Lung (tissue), 12 donors: ENCODE data around the gene C1orf116. TPM values are rescaled to one million over a fixed set of nuclear protein-coding genes. Genes with fewer than 3 reads are reported as not detected.

Source experiments
- ATAC-seq: fragments of 200-7000 bp; cut with Tn5 transposase; one replicate; pipeline ENCODE4 v1.9.1; 2020; ENCODE audit warnings: moderate number of reproducible peaks; ENCODE audit not compliant: insufficient read depth, low FRiP score
- DNase-seq, 3 donors: peaks; one replicate each; pipeline ENCODE4 v3.0.0-alpha.2; 2013 to 2017
- H3K27ac ChIP-seq, 2 donors: one replicate each; pipeline ENCODE4 v1.5.1; 2013; ENCODE audit warnings: mild to moderate bottlenecking in 2 of 2, moderate library complexity in 2 of 2, control low read depth in 1 of 2, inconsistent platforms in 1 of 2, low read depth in 1 of 2, low read length in 1 of 2
- H3K27me3 ChIP-seq, 3 donors: one replicate each; pipeline ENCODE4 v1.5.1; 2013; ENCODE audit warnings: low read length in 2 of 3; ENCODE audit not compliant: control insufficient read depth in 3 of 3, insufficient read depth in 3 of 3
- H3K36me3 ChIP-seq, 4 donors: one replicate each; pipeline ENCODE4 v1.5.1; 2013; ENCODE audit warnings: low read length in 4 of 4, mild to moderate bottlenecking in 1 of 4, moderate library complexity in 1 of 4; ENCODE audit not compliant: control insufficient read depth in 4 of 4, insufficient read depth in 4 of 4
- H3K4me1 ChIP-seq, 5 donors: one replicate each; pipeline ENCODE4 v1.5.1; 2013; ENCODE audit warnings: low read length in 5 of 5, mild to moderate bottlenecking in 2 of 5, moderate library complexity in 1 of 5; ENCODE audit not compliant: control insufficient read depth in 5 of 5, insufficient read depth in 5 of 5
- H3K4me3 ChIP-seq: one replicate; pipeline ENCODE4 v1.5.1; 2013; ENCODE audit warnings: mild to moderate bottlenecking, control low read depth, moderate library complexity
- H3K9ac ChIP-seq, 2 donors: one replicate each; pipeline ENCODE4 v1.5.1; 2013; ENCODE audit warnings: low read length in 2 of 2, control low read depth in 1 of 2; ENCODE audit not compliant: insufficient read depth in 1 of 2
- H3K9me3 ChIP-seq, 4 donors: one replicate each; pipeline ENCODE4 v1.5.1; 2013; ENCODE audit warnings: low read length in 3 of 4, mild to moderate bottlenecking in 1 of 4, moderate library complexity in 1 of 4; ENCODE audit not compliant: control insufficient read depth in 4 of 4, insufficient read depth in 3 of 4
- CTCF ChIP-seq: IDR thresholded peaks from 2 replicates; pipeline ENCODE4 v1.5.1; 2012; ENCODE audit warnings: mild to moderate bottlenecking; ENCODE audit errors: control extremely low read depth, extremely low read depth
- WGBS, 2 donors: extraction: QIAGEN DNeasy Blood & Tissue Kit; methylation state at CpG; one replicate each; pipeline ENCODE4 v1.1.7; 2013; 5-methylcytosine and 5-hydroxymethylcytosine counted together
- polyA plus RNA-seq, 2 donors: library from polyadenylated mRNA; stranded (reverse); fragments of 200-250 nt; gene quantifications; one replicate each; pipeline ENCODE4 v1.2.1, GENCODE V29; 2013
- total RNA-seq, 2 donors: library from RNA; depleted of rRNA in 1 of 2; stranded (reverse); fragments of >200 nt in 1 of 2; gene quantifications; one replicate each; pipeline ENCODE4 v1.2.1, GENCODE V29; 2014 to 2021
- donor health status: control.
- donor health status: control.
- donor health status: Bipolar disorder and iron deficiency.
- donor health status: healthy.
- donor health status: DM: yes; HTN: yes; CAD: no.

C1orf116 gene
- total and polyA plus RNA-seq, 4 donors, result 27.7 to 130 (median 91.6) TPM

GRCh38 chr1:207040181-207040533 lies 7.6 kb upstream of the C1orf116 start:
- Histone ChIP-seq H3K9me3 (no peaks in the 10 kb centered on the region), H3K27me3 (no peaks in the 10 kb centered on the region), H3K4me3 (no peak overlapping the region), H3K9ac (no peak overlapping the region), H3K36me3 (no peaks in the 10 kb centered on the region), H3K27ac (peak overlapping the region in 1 of 2 donors; percentile 53), H3K4me1 (peaks cover 0 to 9% (median 2%) of the 10 kb centered on the region in 5 donors)
- no peak for ATAC-seq
- DNase-seq, result peak in 1 of 3 donors; percentile 38
- WGBS, 2 donors, result 65 to 83% methylated on average over 3 of the region's 3 CpGs
- TF ChIP-seq CTCF, result no peak

GRCh38 chr1:207039380-207040180 lies 7.0 kb upstream of the C1orf116 start:
- Histone ChIP-seq H3K27ac (peak overlapping the region; percentile 53 to 70), H3K4me3 (no peak overlapping the region), H3K27me3 (no peaks in the 10 kb centered on the region), H3K4me1 (peaks cover 0 to 9% (median 2%) of the 10 kb centered on the region in 5 donors), H3K36me3 (no peaks in the 10 kb centered on the region), H3K9me3 (no peaks in the 10 kb centered on the region), H3K9ac (no peak overlapping the region)
- TF ChIP-seq CTCF, result no peak
- WGBS, 2 donors, result 71 to 83% methylated on average over 4 of the region's 4 CpGs
- DNase-seq, result no peak
- no peak for ATAC-seq

- Histone ChIP-seq H3K36me3 (no peaks in the 10 kb centered on the region), H3K4me3 (no peak overlapping the region), H3K27me3 (no peaks in the 10 kb centered on the region), H3K9me3 (no peaks in the 10 kb centered on the region), H3K27ac (no peak overlapping the region), H3K4me1 (peaks cover 0 to 7% (median 4%) of the 10 kb centered on the region in 5 donors), H3K9ac (no peak overlapping the region)
- 85 to 89% methylated on average over 1 of the region's 1 CpG for WGBS, 2 donors
- DNase-seq (no peak), ATAC-seq (no peak)
- no peak for TF ChIP-seq CTCF
Measured at GRCh38 chr1:207036865-207037264, 4.3 kb upstream of the C1orf116 start.
